HepG2 (cell line): ENCODE measurements around the gene COL9A1. TPM values are rescaled to one million over a fixed set of nuclear protein-coding genes. Genes with fewer than 3 reads are reported as not detected.

Experiments
- ATAC-seq: fragments of 200-7000 bp; cut with Tn5 transposase; 3 replicates; pipeline ENCODE4 v1.9.1; 2020; ENCODE audit warnings: mild to moderate bottlenecking, moderate library complexity
- BruUV-seq: library from RNA; stranded (reverse); fragments of 400-500 nt; replicated peaks from 2 replicates; lab custom pipeline; 2021; lab: Mats Ljungman, UMichigan
- CTCF ChIA-PET: fragments of 300-600 bp; formaldehyde crosslinking; extraction: SDS; loops from one replicate; lab custom pipeline; 2021; ENCODE audit warnings: low total read pairs, inconsistent platforms, low intra/inter-chr PET ratio; lab: Yijun Ruan, JAX
- POLR2A ChIA-PET: fragments of 350-600 bp; sonication (Branson Sonifier 250); formaldehyde crosslinking; loops from one replicate; lab custom pipeline; 2020; ENCODE audit warnings: antibody characterized with exemption, inconsistent platforms; lab: Yijun Ruan, JAX
- DNase-seq: peaks from one replicate; pipeline ENCODE4 v3.0.0-alpha.2; 2015; ENCODE audit warnings: low spot score
- FAIRE-seq: peaks from 3 replicates; lab custom pipeline; 2011; peaks lifted over from hg19 to GRCh38; lab: Jason Lieb, UNC
- H2AFZ ChIP-seq: one replicate; pipeline ENCODE4 v1.6.1; 2011; ENCODE audit warnings: low read length, inconsistent platforms
- H3K27ac ChIP-seq: fragments of 300-600 bp; 3 replicates; pipeline ENCODE4 v1.8.0; 2011; ENCODE audit warnings: mixed run types, mild to moderate bottlenecking, mixed read lengths, low read length, inconsistent platforms; ENCODE audit not compliant: insufficient read depth; ENCODE audit errors: extremely low read length
- H3K27me3 ChIP-seq, 2 experiments: fragments of 200-600 bp in 1 of 2; 2 replicates in 1 of 2; 3 replicates in 1 of 2; pipeline versions ENCODE4 v1.6.0 to v1.8.0; 2011; ENCODE audit warnings: low read length in 2 of 2, mild to moderate bottlenecking in 2 of 2, moderate library complexity in 2 of 2, inconsistent platforms in 1 of 2; ENCODE audit not compliant: insufficient read depth in 2 of 2, control insufficient read depth in 1 of 2
- H3K36me3 ChIP-seq, 2 experiments: fragments of 200-600 bp in 1 of 2; replicated peaks in 1 of 2; 2 replicates in 1 of 2; 3 replicates in 1 of 2; pipeline versions ENCODE4 v1.5.1 to v1.8.0; 2011; ENCODE audit warnings: low read length in 2 of 2, inconsistent platforms in 1 of 2; ENCODE audit not compliant: insufficient read depth in 2 of 2, control insufficient read depth in 1 of 2
- H3K4me1 ChIP-seq: 2 replicates; pipeline ENCODE4 v1.5.1; 2012; ENCODE audit warnings: low read length, inconsistent platforms; ENCODE audit not compliant: insufficient read depth
- H3K4me2 ChIP-seq: 2 replicates; pipeline ENCODE4 v1.6.0; 2011; ENCODE audit warnings: low read depth, low read length, inconsistent platforms
- H3K4me3 ChIP-seq, 3 experiments: fragments of 200-600 bp in 1 of 3; sonication (generic), shearing (Covaris generic) in 1 of 3; replicated peaks in 1 of 3; 2 replicates each; pipeline ENCODE4 v1.5.1; 2011 to 2016; ENCODE audit warnings: low read length in 3 of 3, inconsistent platforms in 2 of 3, low read depth in 2 of 3, mild to moderate bottlenecking in 2 of 3, control low read depth in 1 of 3, mixed read lengths in 1 of 3; ENCODE audit not compliant: insufficient read depth in 1 of 3
- H3K79me2 ChIP-seq: one replicate; pipeline ENCODE4 v1.6.1; 2011; ENCODE audit warnings: low read length, inconsistent platforms; ENCODE audit not compliant: insufficient read depth
- H3K9ac ChIP-seq: 2 replicates; pipeline ENCODE4 v1.6.0; 2011; ENCODE audit warnings: mild to moderate bottlenecking, low read depth, low read length, inconsistent platforms; ENCODE audit not compliant: insufficient read depth
- H3K9me3 ChIP-seq: 2 replicates; pipeline ENCODE4 v1.5.1; 2012; ENCODE audit warnings: mild to moderate bottlenecking, low read length
- H4K20me1 ChIP-seq: 2 replicates; pipeline ENCODE4 v1.6.0; 2011; ENCODE audit warnings: inconsistent platforms, mild to moderate bottlenecking, low read length, moderate library complexity; ENCODE audit not compliant: insufficient read depth
- AHR ChIP-seq: IDR thresholded peaks from 2 replicates; pipeline ENCODE4 v1.6.1; 2018; ENCODE audit warnings: missing genetic modification reagents, missing compliant biosample characterization
- ATF7 ChIP-seq, 2 experiments: fragments of 450-650 bp in 1 of 2; sonication (generic) in 1 of 2; formaldehyde crosslinking in 1 of 2; IDR thresholded peaks; 2 replicates each; pipeline versions ENCODE4 v1.4.0 to v1.6.1; 2016 to 2020; ENCODE audit warnings: antibody characterized with exemption in 1 of 2, mild to moderate bottlenecking in 1 of 2, missing genetic modification reagents in 1 of 2
- ATM ChIP-seq: fragments of 450-650 bp; IDR thresholded peaks from 2 replicates; pipeline ENCODE4 v1.7.1; 2017; ENCODE audit warnings: mild to moderate bottlenecking, borderline replicate concordance
- EEA1 ChIP-seq: sonication (generic); formaldehyde crosslinking; IDR thresholded peaks from 2 replicates; pipeline ENCODE4 v1.5.1; 2020; ENCODE audit warnings: mild to moderate bottlenecking, missing genetic modification reagents, borderline replicate concordance
- ETV6 ChIP-seq: sonication (generic); formaldehyde crosslinking; conservative IDR thresholded peaks from 2 replicates; pipeline ENCODE4 v1.4.0; 2020; ENCODE audit warnings: missing genetic modification reagents
- HNF4A ChIP-seq: sonication (generic); formaldehyde crosslinking; IDR thresholded peaks from 2 replicates; pipeline ENCODE4 v1.4.0; 2020; ENCODE audit warnings: missing genetic modification reagents
- MAFK ChIP-seq, 2 experiments: IDR thresholded peaks in 1 of 2; conservative IDR thresholded peaks in 1 of 2; 2 replicates each; pipeline ENCODE4 v1.6.1; 2011; ENCODE audit warnings: improper control_type of control experiment in 2 of 2, low read length in 2 of 2
- PCBP1 ChIP-seq: fragments of 200-400 bp; formaldehyde crosslinking; IDR thresholded peaks from 2 replicates; pipeline ENCODE4 v1.6.1; 2017; ENCODE audit warnings: mild to moderate bottlenecking, low read depth, low read length, borderline replicate concordance
- SETDB1 ChIP-seq: sonication (generic); formaldehyde crosslinking; IDR thresholded peaks from 2 replicates; pipeline ENCODE4 v1.5.1; 2020; ENCODE audit warnings: missing genetic modification reagents, mild to moderate bottlenecking, borderline replicate concordance
- XBP1 ChIP-seq: sonication (generic); formaldehyde crosslinking; IDR thresholded peaks from 2 replicates; pipeline ENCODE4 v1.5.0; 2020; ENCODE audit warnings: missing genetic modification reagents
- ZFP36L2 ChIP-seq: sonication (generic); formaldehyde crosslinking; IDR thresholded peaks from 2 replicates; pipeline ENCODE4 v1.4.0; 2020; ENCODE audit warnings: missing genetic modification reagents
- ZNF12 ChIP-seq: sonication (generic); formaldehyde crosslinking; IDR thresholded peaks from 2 replicates; pipeline ENCODE4 v1.5.0; 2020; ENCODE audit warnings: missing genetic modification reagents
- ZNF460 ChIP-seq: sonication (generic); formaldehyde crosslinking; IDR thresholded peaks from 2 replicates; pipeline ENCODE4 v1.5.1; 2020; ENCODE audit warnings: missing genetic modification reagents, mild to moderate bottlenecking, borderline replicate concordance
- ZNF605 ChIP-seq: sonication (generic); formaldehyde crosslinking; IDR thresholded peaks from 2 replicates; pipeline ENCODE4 v1.8.0; 2022; ENCODE audit warnings: mild to moderate bottlenecking, missing genetic modification reagents
- WGBS: methylation state at CpG from one replicate; pipeline ENCODE4 v1.1.6; 2017; ENCODE audit warnings: low lambda C conversion rate; 5-methylcytosine and 5-hydroxymethylcytosine counted together
- in situ Hi-C: cut with HindIII; loops from 2 replicates; pipeline ENCODE4 v1.10.0; 2017; ENCODE audit warnings: low pct_unique_long_range_greater_than_20kb; ENCODE audit not compliant: extremely low pct_ligation_motif_present
- intact Hi-C: fragments of 100-400 bp; cut with micrococcal nuclease; formaldehyde crosslinking; loops from one replicate; pipeline ENCODE4 v1.10.0; 2022; ENCODE audit not compliant: unreplicated experiment
- polyA plus RNA-seq, 8 experiments: library from polyadenylated mRNA; depleted of rRNA in 3 of 8; stranded (reverse) in 7 of 8; unstranded in 1 of 8; fragments of >200 nt; fragmentation: Illumina TruSeq in 4 of 8; extraction: Trizol in 4 of 8; gene quantifications; 2 replicates each; pipeline versions ENCODE4 v1.2.1 to v1.2.3, GENCODE V29; 2011 to 2016; ENCODE audit warnings: low read depth in 4 of 8, missing spikeins in 1 of 8, mixed read lengths in 1 of 8; ENCODE audit not compliant: insufficient read depth in 1 of 8
- total RNA-seq, 5 experiments: library from RNA; depleted of rRNA; stranded (reverse); fragments of >200 nt; fragmentation: Illumina TruSeq; extraction: Trizol; gene quantifications; 2 replicates each; pipeline ENCODE4 v1.2.3, GENCODE V29; 2016; ENCODE audit warnings: low read depth in 1 of 5
- TF ChIP-seq, protein P1 (sequence below): IDR thresholded peaks from 2 replicates; pipeline ENCODE4 v1.6.1; 2018; ENCODE audit warnings: missing genetic modification reagents, mild to moderate bottlenecking, missing compliant biosample characterization
- TF ChIP-seq, protein P2 (sequence below): IDR thresholded peaks from 2 replicates; pipeline ENCODE4 v1.6.1; 2016; ENCODE audit warnings: mild to moderate bottlenecking, missing biosample characterization, missing genetic modification reagents
- TF ChIP-seq, protein P3 (sequence below): sonication (generic); formaldehyde crosslinking; IDR thresholded peaks from 2 replicates; pipeline ENCODE4 v1.9.0; 2022; ENCODE audit warnings: low read depth, missing genetic modification reagents

Gene COL9A1
- total and polyA plus RNA-seq, 2 of the 13 experiments (the other 11 are each of a cell fraction or from before 2014, with no cell fraction given), result 0.08 TPM; not detected in 1

DNA sequence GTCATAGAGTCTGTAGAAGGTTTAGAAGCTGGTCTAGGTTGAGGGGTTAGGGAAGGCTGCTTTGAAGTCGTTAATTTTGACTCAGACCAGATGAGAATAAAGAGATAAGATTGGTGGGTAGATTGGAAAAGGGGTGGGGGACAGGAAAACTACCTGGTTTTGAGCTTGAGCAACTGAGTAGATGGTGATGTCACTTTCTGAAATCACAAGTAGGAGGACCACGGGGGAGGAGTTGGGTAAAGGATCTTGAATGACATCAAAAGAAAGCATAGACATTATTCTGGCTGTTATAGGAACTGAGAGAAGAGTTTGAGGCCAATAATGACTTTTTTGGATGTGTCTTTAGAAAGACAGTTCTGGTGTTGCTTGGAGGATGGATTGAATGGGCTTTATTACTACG is 4.1 kb upstream of the COL9A1 start:
- ChIA-PET POLR2A (no interaction called here), CTCF (no interaction called here)
- H3K36me3 ChIP-seq, result no peaks in the 10 kb centered on the region
- BruUV-seq, result no TSS peak
- FAIRE-seq, result no peak
- 8% methylated on average over 3 of the region's 3 CpGs for WGBS
- H2AFZ ChIP-seq, result no peak overlapping the region
- TF ChIP-seq ATM (no peak), ATF7 (IDR thresholded peaks at IDR 0.05) (peak; percentile 47; the same call in 1 of the 2 replicates), ATF7 (CRISPR knock-in tag; IDR thresholded peaks at IDR 0.05) (no peak)
- TF ChIP-seq, all 625 proteins: peak for 1
- Histone ChIP-seq H3K27ac (no peak overlapping the region), H3K4me3 (no peak overlapping the region), H3K9ac (no peak overlapping the region), H3K4me2 (no peak overlapping the region), H3K4me1 (no peaks in the 10 kb centered on the region), H3K27me3 (no peaks in the 10 kb centered on the region; a peak in 1 of 5 replicates), H4K20me1 (no peaks in the 10 kb centered on the region), H3K9me3 (no peaks in the 10 kb centered on the region), H3K79me2 (no peaks in the 10 kb centered on the region)
- ATAC-seq (no peak), DNase-seq (no peak)
- in situ Hi-C loops (loop anchor here (5.0 to 10.0 kb wide), 2 partner anchors 60 to 708 kb away; no protein-coding TSS in a partner anchor), intact Hi-C loops (no loop called here)

DNA sequence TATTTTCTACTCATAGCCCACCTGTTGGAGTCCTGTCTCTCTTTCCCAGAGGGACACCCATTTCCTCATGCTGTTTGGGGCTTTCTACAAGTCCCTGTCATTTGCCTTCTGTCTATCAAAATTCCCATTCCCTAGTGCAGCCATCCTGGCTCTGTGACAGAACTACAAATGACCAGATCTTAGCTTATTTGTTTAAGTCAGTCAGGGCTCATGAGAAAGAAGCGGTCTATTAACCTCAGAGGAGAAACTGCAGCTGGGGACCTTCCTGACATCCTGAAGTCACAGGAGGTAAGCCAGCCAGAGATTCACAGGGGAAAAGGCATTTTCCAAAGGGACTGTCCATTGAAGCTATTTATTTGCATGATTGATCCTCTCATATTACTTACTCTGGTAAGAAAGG is 1.7 kb upstream of the COL9A1 start:
- H3K4me2 ChIP-seq, result no peak overlapping the region
- intact Hi-C loops, result no loop called here
- ATAC-seq, result no peak
- in situ Hi-C loops, result loop anchor here (5.0 to 10.0 kb wide), 2 partner anchors 63 to 710 kb away; no protein-coding TSS in a partner anchor
- no TSS peak for BruUV-seq
- CTCF ChIA-PET, result no interaction called here
- H4K20me1 ChIP-seq, result no peaks in the 10 kb centered on the region
- H3K4me3 ChIP-seq, result no peak overlapping the region
- H3K79me2 ChIP-seq, result no peaks in the 10 kb centered on the region
- no peak for FAIRE-seq
- H3K9me3 ChIP-seq, result no peaks in the 10 kb centered on the region
- no peaks in the 10 kb centered on the region for H3K36me3 ChIP-seq
- POLR2A ChIA-PET, result no interaction called here
- H3K4me1 ChIP-seq, result no peaks in the 10 kb centered on the region
- H3K9ac ChIP-seq, result no peak overlapping the region
- no peak overlapping the region for H2AFZ ChIP-seq
- WGBS, result 60% methylated on average over 1 of the region's 1 CpG
- no peak for DNase-seq
- H3K27ac ChIP-seq, result no peak overlapping the region
- peaks cover 0 to 2% of the 10 kb centered on the region in 2 experiments; a peak in 1 of 5 replicates for H3K27me3 ChIP-seq
- TF ChIP-seq PCBP1, result no peak
- TF ChIP-seq, protein P1, sequence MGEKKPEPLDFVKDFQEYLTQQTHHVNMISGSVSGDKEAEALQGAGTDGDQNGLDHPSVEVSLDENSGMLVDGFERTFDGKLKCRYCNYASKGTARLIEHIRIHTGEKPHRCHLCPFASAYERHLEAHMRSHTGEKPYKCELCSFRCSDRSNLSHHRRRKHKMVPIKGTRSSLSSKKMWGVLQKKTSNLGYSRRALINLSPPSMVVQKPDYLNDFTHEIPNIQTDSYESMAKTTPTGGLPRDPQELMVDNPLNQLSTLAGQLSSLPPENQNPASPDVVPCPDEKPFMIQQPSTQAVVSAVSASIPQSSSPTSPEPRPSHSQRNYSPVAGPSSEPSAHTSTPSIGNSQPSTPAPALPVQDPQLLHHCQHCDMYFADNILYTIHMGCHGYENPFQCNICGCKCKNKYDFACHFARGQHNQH (CRISPR knock-in tag), result no peak
- TF ChIP-seq ZNF12 (CRISPR knock-in tag), result no peak
- TF ChIP-seq ZFP36L2 (CRISPR knock-in tag), result no peak
- no peak for TF ChIP-seq AHR
- TF ChIP-seq EEA1 (CRISPR knock-in tag), result no peak
- no peak for TF ChIP-seq XBP1 (CRISPR knock-in tag)
- TF ChIP-seq MAFK (conservative IDR thresholded peaks at IDR 0.05 in 1 of 2, IDR thresholded peaks at IDR 0.05 in 1 of 2; ENCODE audit: low read length in 2 of 2), result no peak
- TF ChIP-seq HNF4A (CRISPR knock-in tag), result no peak
- TF ChIP-seq ZNF460 (CRISPR knock-in tag), result no peak
- TF ChIP-seq ZNF605 (CRISPR knock-in tag), result no peak
- TF ChIP-seq, protein P2, sequence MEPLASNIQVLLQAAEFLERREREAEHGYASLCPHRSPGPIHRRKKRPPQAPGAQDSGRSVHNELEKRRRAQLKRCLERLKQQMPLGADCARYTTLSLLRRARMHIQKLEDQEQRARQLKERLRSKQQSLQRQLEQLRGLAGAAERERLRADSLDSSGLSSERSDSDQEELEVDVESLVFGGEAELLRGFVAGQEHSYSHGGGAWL (CRISPR knock-in tag), result no peak
- TF ChIP-seq, protein P3, sequence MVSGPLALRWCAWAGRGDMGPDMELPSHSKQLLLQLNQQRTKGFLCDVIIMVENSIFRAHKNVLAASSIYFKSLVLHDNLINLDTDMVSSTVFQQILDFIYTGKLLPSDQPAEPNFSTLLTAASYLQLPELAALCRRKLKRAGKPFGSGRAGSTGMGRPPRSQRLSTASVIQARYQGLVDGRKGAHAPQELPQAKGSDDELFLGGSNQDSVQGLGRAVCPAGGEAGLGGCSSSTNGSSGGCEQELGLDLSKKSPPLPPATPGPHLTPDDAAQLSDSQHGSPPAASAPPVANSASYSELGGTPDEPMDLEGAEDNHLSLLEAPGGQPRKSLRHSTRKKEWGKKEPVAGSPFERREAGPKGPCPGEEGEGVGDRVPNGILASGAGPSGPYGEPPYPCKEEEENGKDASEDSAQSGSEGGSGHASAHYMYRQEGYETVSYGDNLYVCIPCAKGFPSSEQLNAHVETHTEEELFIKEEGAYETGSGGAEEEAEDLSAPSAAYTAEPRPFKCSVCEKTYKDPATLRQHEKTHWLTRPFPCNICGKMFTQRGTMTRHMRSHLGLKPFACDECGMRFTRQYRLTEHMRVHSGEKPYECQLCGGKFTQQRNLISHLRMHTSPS, result no peak
- TF ChIP-seq SETDB1, result no peak
- no peak for TF ChIP-seq ETV6
